Choroid plexus epithelial cell (primary cell): ENCODE measurements around the gene ZNF8.
"Not testable (repeated sequence)": the region's sequence is repeated elsewhere in the genome, so short reads cannot be mapped to it uniquely, and the experiment has no call there.

ENCODE experiments used
- DNase-seq: peaks from one replicate; pipeline ENCODE4 v3.0.0-alpha.2; 2010; ENCODE audit warnings: low read depth
- H3K4me3 ChIP-seq: 2 replicates; pipeline ENCODE4 v1.5.1; 2011; ENCODE audit warnings: low read depth, mild to moderate bottlenecking, control low read depth, low read length, moderate library complexity
- TF ChIP-seq, protein P1 (sequence below): conservative IDR thresholded peaks from 2 replicates; pipeline ENCODE4 v1.5.1; 2011; ENCODE audit warnings: low read depth, mild to moderate bottlenecking, control low read depth, inconsistent platforms, low read length, moderate library complexity

Gene ZNF8

DNA sequence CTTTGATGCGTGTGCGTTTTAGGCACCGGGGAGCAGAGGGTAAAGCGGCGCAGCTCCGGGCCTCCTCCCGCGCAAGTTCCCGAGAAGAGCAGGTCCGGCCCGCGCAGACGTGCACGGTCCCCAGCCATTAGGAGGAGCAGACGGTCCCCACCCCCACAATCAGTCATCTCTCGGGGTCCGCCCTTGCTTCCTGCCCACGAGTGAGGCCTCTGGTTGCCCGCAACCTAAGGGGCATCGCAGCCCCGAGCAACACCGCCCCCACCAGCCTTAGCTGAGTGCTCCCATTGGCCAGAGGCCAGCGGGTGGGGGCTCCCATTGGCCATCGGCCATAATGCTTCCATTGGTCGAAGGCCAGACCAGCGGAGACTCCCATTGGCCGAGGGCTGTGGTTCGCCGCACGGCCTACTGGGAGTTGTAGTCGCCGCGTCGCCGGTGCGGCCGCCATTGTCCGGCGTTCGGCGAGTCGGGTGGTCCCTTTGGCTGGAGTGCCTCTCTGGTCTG lies at the start of gene ZNF8:
TSS of gene ZNF8 (plus strand) at position 415 of the 501 bp plus-strand sequence. CDS start 127 bp downstream, outside the sequence.
- peak within 1 kb of the TSS; percentile 92 for H3K4me3 ChIP-seq
- TF ChIP-seq, protein P1, sequence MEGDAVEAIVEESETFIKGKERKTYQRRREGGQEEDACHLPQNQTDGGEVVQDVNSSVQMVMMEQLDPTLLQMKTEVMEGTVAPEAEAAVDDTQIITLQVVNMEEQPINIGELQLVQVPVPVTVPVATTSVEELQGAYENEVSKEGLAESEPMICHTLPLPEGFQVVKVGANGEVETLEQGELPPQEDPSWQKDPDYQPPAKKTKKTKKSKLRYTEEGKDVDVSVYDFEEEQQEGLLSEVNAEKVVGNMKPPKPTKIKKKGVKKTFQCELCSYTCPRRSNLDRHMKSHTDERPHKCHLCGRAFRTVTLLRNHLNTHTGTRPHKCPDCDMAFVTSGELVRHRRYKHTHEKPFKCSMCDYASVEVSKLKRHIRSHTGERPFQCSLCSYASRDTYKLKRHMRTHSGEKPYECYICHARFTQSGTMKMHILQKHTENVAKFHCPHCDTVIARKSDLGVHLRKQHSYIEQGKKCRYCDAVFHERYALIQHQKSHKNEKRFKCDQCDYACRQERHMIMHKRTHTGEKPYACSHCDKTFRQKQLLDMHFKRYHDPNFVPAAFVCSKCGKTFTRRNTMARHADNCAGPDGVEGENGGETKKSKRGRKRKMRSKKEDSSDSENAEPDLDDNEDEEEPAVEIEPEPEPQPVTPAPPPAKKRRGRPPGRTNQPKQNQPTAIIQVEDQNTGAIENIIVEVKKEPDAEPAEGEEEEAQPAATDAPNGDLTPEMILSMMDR, result peak; percentile 14
- DNase-seq, result peak; percentile 98

DNA sequence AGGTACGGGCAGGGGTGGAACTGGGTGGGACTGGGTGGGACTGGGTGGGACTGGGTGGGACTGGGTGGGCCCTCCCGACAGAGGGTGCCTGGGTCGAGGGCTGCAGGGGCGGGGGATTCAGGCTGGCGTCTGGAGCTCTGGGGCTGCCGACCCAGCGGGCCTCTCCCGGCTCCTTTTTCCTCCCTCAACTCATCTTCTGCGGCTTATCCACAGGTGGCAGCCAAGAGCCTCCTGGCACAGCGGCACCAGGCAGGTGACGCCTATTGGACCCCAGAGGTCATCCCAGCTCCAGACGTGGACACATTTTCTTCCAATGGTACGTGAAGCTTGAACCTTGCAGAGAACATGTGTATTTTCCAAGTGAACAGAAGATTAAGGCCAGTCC lies 49.5 kb upstream of the ZNF8 start:
- H3K4me3 ChIP-seq, result peak overlapping the region; percentile 94
- peak; percentile 62 for DNase-seq
- TF ChIP-seq, protein P1, result peak; percentile 69

DNA sequence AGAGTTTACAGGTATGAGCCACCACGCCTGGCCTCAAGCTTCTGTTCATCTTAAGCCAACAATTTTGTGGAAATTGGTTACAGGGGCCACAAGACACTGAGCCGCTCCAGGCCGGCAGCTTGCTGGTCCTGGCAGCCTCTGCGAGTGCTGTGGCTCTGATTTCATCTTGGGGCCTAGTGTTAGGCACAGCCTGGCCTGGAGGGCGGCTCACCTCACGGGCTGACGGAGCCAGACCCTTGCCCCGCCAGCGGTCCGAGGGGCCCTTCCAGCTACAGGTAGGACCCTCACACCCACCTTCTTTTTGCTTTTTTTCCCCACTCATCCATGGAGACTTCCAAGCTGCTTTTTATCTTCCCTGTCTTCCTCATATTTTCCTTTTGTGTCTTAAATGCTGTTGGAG lies 41.4 kb upstream of the ZNF8 start:
- DNase-seq, result no peak
- no peak overlapping the region for H3K4me3 ChIP-seq

DNA sequence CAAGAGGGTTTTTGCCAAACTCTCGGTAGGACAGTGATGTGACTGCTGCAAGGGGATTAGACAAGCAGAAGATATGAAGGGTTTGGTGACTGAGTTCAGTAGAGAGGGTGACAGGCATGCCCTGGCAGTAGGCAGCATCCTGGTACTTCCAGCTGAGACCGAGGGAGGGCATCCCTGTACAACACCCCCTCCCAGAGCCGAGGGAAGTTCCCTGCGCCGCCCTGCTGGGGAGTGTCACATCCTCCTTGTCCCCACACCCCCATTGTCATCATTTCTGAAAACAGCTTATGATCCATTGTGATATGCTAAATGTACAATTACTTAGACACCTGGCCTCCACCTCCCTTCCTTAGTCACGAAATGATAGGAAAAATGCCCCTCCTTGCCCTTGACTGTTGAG lies 35.4 kb upstream of the ZNF8 start:
- TF ChIP-seq, protein P1, result no peak
- no peak overlapping the region for H3K4me3 ChIP-seq
- no peak for DNase-seq

More for the DNA sequence above, 41.4 kb upstream of the ZNF8 start:
- TF ChIP-seq, protein P1, result no peak

DNA sequence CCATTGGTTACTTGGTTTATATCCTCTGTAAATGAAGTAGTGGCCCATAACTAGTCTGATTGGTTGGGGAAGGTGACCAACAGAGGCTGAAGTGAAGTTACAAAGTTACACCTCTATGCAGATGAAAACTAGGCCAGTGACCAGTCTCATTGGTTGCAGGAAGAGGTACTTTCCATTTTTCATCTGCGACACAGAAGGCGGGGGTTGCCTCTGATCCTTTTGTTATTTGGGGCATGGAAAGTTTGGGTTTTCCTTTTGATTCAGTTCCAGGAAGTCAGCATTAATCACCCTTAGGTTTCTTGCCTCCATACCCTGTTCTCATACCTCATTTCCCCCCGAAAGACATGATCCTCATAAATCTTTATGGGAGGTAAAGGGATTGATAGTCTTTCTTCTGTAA lies 29.9 kb upstream of the ZNF8 start:
- H3K4me3 ChIP-seq, result no peak overlapping the region
- no peak for DNase-seq
- TF ChIP-seq, protein P1, result no peak

DNA sequence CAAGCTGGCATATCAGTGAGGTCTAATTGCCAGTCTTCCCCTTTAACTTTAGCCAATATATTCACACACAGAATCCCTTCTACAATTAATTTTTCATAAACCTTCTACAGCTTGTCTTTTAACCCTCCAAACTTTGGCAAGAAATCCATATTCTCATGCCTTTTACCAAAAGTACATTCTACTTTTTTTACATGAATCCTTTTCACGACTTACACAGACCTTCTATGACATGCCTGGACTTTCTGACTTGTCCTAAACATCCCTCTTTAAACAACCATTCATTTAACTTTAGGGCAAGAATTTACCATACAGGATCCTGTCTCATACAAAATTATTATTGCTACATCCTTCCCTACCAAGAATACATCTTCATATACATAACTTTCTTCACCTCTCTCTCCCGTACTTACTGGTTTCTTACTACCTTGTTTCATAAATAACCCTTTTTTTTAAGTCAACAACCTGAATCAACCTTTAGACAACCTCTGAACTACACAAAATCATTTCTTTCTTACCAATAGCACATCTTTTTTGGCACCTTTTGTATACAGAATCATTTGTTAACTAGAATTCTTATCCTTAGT lies 26.6 kb upstream of the ZNF8 start:
- no peak overlapping the region for H3K4me3 ChIP-seq
- DNase-seq, result no peak
- TF ChIP-seq, protein P1, result no peak

DNA sequence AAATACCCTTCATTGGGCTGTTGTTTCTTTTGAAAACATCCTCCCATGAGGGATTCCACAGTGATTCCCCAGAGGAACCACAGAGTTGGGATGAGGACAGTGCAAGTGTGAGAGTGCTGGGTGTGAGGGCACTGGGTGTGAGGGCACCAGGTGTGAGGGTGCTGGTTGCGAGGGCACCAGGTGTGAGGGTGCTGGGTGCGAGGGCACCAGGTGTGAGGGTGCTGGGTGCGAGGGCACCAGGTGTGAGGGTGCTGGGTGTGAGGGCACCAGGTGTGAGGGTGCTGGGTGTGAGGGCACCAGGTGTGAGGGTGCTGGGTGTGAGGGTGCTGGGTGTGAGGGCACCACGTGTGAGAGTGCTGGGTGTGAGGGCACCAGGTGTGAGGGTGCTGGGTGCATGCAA lies 20.5 kb upstream of the ZNF8 start:
- DNase-seq, H3K4me3 ChIP-seq: not testable (repeated sequence)
